Measurements from ENCODE around the gene SPDYE2B.
A peak's percentile ranks its signal among the peaks of the same experiment; 100 is the strongest.
"Not testable (repeated sequence)": the region's sequence is repeated elsewhere in the genome, so short reads cannot be mapped to it uniquely, and the experiment has no call there.

DNA sequence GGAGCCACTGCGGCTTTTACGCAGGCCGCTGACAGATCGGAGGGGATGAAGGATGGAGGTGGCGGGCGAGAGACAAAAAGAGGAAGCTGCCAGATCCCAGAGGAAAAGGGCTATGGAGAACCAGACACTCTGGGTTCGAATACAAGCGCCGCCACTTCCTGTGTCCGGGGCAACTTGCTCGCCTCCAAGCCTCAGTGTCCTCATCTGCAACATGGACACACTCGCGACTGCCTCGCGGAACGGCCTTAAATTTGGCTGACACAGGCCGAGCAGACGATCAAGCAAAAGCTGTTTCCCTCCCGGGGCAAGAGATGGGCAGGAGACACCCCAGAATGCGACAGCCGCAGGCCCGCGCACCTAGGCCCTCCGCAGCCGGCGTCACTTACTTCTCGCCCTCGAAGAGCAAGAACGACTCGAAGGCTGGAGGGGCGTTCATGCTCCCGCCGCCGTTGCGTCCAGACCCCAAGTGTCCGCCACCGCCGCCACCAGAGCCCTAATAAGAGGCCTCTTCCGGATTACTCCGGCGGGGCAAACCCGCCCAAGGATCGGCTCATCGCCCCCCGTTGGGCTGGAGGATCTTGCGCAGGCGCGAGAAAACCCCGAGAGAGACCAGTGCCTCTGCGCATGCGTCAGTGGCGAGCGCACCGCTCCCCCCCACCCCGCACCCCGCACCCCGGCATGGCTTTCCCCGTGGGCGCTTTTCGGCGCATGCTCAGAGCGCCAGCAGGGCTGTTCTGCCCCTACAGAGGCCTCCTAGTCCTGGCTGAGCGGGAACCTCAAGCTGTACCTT lies 21.2 kb downstream of the SPDYE2B start, which contains the start of gene POLR2J2:
- TF ChIP-seq, protein P1, sequence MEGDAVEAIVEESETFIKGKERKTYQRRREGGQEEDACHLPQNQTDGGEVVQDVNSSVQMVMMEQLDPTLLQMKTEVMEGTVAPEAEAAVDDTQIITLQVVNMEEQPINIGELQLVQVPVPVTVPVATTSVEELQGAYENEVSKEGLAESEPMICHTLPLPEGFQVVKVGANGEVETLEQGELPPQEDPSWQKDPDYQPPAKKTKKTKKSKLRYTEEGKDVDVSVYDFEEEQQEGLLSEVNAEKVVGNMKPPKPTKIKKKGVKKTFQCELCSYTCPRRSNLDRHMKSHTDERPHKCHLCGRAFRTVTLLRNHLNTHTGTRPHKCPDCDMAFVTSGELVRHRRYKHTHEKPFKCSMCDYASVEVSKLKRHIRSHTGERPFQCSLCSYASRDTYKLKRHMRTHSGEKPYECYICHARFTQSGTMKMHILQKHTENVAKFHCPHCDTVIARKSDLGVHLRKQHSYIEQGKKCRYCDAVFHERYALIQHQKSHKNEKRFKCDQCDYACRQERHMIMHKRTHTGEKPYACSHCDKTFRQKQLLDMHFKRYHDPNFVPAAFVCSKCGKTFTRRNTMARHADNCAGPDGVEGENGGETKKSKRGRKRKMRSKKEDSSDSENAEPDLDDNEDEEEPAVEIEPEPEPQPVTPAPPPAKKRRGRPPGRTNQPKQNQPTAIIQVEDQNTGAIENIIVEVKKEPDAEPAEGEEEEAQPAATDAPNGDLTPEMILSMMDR (IDR thresholded peaks at IDR 0.05), result not testable (repeated sequence)
- TF ChIP-seq POLR2A, EP300 (IDR thresholded peaks at IDR 0.05): not testable (repeated sequence)
- peak in 3 of 4 donors; percentile 37 to 67 (median 47) for TF ChIP-seq POLR2AphosphoS5 (IDR thresholded peaks at IDR 0.05)

All from sigmoid colon (tissue), 4 donors.